CD4-positive, alpha-beta T cell treated with Interleukin-15 for 1 hour (primary cell): ENCODE results near the gene ADCY5.

Experiments used
- DNase-seq: peaks from one replicate; pipeline ENCODE4 v3.0.0-alpha.2; 2020

ADCY5 gene

DNA sequence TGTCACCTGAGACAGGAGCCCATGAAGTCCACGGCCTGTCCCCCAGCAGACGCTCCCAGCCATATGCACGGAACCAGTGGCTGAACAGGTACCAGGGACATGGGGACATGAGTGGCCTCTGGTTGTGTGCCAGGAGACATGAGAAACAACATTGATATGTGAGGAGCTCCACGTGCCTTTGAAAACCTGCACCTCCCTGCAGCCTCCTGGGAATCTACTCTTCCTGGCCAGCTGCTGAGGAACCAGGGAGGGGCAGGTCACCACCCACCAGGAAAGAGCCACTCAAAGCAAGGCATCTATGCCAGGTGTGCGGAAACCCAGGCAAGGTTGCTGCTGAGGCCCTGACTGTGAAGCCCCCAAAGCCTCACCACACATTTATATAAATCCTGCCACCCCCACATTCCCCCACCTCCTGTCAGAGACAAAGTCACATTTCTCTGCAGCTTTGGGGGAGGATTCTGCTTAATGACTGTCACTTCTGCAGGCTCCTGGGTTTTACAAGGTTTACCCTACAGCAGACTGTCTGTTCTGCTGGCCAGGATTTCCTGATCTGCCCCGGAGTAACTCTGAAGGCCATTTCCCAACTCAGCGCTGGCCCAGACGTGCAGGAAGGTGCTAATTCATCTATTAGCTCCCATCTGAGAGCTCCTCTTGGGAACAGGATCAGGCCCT is 110.8 kb downstream of the ADCY5 start:
- DNase-seq = no peak

GRCh38 chr3:123337226-123337625 is 111.7 kb downstream of the ADCY5 start:
- DNase-seq = no peak

- DNase-seq = no peak
Observed at GRCh38 chr3:123336441-123336851, 112.4 kb downstream of the ADCY5 start.

GRCh38 chr3:123336001-123336400 is 112.9 kb downstream of the ADCY5 start:
- DNase-seq = no peak

GRCh38 chr3:123335007-123335670 is 113.8 kb downstream of the ADCY5 start:
- DNase-seq = no peak

GRCh38 chr3:123334056-123334455 is 114.8 kb downstream of the ADCY5 start:
- no peak for DNase-seq

DNA sequence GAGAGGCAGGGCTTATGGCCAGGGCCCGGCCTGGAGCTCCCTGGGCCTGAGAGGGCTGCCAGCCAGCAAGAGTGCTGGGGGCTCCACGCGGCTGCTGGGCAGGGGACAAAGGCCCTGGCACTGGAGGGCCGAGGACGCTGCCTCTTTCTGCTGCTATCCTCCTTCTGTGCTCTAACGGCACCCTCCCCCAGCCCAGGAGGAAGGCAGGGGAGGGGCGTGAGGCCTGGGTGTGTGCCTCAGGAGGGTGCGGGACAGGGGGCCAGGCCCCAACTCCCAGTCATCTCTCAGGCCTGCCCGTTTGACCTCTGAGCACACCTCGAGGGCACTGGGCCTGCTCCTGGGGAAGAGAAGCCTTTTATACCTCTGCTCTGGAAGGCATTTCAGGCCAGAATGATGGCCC is 115.5 kb downstream of the ADCY5 start:
- DNase-seq = no peak

DNA sequence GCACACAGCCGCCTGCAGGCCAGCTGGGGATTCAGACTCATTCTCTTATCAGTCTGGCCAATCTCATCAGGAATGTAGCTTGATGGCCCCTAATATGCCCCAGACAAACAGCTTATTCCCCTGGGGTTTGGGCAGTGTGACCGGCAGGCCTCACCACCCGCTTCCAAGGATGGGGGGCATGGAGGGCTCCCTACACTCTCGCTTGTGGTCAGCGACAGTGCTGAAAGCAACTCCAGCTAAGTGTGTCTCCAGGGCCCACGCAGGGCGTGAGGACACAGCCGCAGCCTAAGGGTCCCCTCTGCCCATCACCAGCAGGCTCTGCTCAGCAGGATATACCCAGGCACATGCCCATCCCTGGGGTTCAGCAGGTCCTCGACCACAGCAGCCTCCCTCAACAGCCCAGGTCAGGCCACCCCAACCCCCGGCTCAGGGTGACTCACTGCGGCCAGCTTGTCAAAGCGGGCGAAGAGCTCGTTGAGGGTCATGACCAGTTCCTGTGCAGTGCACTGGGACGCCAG is 116.7 kb downstream of the ADCY5 start:
- DNase-seq = no peak

DNA sequence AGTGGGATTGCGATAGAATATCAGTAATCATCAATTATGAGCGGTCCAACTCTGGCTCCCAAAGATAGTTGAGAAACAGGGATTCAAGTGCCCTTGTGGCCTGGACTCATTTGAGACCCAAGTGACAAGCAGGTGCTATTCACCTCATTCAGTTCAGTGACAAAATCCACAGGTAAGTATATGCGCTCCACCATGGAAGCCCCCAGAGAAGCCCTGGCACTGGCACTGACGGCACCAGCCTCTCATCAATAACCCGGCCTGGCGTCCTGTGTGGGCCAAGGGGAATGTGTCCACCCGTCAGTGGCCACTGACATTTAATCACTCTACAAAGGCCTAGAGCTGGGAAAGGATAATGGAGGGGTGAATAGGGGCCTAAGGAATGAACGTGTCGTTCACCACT is 117.2 kb downstream of the ADCY5 start:
- DNase-seq = no peak

GRCh38 chr3:123331006-123331405 is 117.9 kb downstream of the ADCY5 start:
- no peak for DNase-seq

GRCh38 chr3:123330441-123330991 is 118.4 kb downstream of the ADCY5 start:
- no peak for DNase-seq

DNA sequence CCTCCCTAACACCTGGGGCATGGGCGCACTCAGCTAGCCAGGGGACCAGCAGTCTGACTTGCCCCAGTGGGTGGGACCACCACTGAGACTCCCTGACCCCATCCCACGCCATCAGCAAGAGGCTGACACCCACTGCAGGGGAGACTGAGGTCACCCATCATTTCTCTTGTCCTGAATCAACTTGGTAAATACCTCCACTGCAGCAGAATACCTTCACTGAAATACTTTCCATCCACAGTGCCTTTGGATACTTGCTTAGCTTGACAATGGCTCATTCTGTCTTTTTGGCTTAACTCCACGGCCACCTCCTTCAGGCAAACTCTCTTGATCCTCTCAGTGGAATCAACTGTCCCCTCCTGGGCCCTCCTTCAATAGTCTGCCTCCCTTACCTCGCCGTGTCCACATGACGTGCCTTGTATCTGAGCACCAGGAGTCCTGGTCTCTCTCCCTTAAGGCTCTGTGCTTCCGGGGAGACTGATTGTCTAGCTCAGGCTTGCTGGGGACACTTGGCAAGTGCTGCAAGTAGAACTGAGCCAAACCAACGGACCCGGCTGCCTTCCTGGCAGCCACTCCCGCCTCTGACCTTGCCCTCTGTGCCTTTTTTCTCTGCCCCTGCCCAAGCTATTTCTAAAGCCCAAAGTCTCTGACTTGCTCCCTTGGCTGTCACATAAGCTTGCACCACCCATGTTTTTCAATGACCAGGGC is 119.1 kb downstream of the ADCY5 start:
- no peak for DNase-seq

DNA sequence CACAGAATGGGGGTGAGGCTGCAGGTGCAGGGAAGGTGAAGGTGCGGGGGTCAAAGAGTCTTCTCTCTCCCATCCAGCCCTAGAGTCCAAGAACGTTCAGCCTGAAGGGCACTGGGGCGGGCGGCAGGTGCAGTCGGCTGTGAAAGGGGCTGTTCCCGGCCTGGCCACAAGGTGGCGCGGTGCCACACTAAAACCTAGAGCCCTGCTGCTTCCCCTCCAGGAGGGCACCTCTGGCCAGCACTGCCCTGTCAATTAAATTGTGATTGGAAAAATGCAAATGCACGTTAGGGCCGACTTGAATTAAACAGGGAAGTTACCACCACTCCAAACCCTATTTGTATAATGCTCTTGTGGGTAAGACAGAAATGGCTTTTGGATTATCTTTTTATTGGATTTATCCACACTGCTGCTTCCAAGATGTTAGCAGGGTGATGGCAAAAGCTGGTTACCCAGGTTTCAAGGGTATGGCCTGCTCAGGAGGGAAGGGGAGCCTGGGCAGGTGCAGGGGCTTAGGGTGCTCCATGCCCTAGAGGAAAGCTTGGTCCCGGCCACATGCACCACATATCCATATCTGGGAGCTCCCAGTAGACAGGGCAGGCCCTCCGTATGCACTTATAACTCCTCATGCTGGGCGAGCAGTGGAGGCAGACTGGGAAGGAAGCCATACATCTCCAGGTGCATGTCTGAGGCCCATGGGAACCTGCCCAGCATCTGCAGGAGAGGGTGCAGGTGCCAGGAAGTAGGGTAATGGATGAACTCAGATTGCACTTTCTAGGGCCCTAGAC is 119.8 kb downstream of the ADCY5 start:
- peak; percentile 59 for DNase-seq

DNA sequence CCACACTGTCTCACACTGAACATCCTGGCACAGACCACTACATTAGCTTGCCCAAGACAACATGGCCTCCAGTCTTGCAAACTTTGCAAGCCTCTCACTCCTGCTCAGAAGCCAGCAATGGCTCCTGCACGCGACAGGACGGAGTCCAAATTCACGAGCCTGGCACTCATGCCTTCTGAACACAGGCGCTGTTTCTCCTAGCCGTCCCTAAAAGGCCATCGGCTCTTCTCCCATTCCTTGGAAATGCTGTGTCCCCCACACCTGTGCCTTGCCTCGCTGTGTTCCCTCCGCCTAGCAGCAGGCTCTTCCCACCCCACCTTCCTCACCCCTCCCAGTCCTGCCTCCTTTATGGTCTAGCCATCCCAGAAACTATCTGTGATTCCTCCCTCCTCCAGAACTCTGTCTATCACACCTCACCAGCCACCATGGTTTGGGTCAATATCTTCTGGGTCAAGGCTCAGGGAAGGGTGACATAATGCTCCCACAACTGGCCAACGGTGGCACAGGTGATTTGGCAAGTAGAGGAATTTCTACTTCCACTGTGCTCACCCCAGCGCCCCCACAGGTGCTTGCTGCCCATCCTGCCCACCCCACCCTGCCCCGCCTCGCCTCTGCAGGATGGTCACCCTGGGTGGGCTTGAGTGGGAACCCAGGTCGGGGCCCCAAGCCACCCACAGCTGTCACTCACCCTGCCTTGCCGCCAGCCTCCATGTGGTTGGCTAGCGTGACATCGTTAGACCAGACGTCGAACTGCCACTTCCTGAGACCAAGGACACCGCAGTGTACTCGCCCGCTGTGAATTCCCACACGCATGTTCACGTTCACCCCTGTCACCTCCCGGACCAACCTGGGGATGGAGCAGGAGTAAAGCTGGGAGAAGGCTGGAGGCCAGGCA is 120.7 kb downstream of the ADCY5 start:
- DNase-seq = no peak

DNA sequence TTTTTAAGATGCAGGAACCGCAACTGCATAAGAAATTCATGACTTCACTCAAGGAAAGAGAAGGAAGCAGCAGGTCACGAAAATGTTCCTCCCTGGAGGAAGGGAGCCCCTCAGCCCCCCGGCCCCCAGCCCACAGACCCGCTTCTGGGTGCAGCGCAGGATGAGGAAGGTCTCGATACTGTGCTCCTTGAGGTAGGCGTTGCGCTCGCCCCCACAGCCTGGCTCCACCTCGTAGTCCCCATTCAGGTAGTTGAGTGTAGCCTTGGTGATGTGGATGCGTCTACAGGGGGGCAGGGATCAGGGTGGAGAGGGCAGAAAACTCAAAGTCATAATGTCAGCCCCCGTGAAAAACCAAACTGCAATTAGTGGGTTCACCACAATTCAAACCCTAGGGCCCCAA is 121.4 kb downstream of the ADCY5 start:
- DNase-seq = no peak

- no peak for DNase-seq
Observed at GRCh38 chr3:123326531-123326930, 122.4 kb downstream of the ADCY5 start.

GRCh38 chr3:123325766-123326256 is 123.1 kb downstream of the ADCY5 start:
- DNase-seq = no peak

GRCh38 chr3:123324880-123325765 is 123.8 kb downstream of the ADCY5 start:
- no peak for DNase-seq

DNA sequence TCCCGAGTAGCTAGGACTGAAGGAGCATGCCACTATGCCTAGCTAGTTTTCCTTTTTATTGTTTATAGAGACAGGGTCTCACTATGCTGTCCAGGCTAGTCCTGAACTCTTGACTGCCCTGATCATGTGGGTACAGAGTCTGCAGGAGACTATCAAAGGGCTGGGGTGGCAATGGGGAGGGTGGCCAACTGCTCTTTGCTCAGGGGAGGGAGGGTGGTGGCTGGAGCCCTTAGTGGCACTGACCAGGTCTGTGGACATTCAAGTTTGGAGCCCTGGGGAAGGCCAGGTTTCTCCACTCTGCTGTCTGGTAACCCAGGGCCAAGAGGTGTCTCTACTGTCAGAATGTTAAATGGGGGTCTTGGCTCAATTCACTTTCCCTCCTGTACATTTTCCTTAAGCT is 125.1 kb downstream of the ADCY5 start:
- no peak for DNase-seq

DNA sequence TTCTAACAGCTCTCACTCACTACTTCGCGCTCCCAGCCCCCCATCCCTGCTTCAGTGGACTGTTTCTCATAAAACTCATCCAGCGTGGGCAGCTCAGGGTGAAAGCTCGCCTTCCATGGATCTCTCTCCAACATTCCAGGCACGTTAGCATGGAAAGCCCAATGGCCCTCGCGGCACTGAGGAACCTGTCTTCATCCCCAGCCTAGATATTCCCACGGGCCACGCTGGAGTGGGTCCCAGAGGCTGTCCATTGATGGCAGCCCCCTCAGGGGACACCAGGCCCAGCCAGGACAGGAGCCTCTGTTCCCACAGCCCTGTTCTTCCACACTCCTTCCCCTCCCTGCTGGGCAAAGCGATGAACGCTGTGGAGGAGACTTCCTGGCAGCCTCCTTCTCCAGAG is 126.0 kb downstream of the ADCY5 start:
- DNase-seq = no peak

DNA sequence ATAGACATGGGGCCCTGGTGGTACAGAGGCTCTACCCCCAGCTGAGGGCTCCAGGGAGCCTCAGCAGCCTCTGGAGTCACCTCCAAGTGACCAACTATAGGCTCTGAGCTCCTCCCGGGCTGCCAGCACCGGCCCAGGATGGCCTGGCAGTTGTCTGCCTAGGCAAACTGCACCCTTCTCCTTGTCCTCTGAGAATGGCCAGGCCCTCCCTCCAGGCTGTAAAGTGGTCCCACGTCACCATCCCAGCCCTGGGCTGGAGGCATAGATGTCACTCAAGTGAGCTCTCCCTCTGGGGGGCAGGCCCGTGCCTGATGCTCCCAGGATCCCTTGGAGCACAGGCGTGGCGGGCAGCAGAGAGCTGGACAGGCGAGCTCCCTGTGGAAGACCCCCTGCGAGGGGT is 127.1 kb downstream of the ADCY5 start:
- no peak for DNase-seq
